HG02852 (cell line): ENCODE measurements around the gene LPGAT1.

ENCODE experiments used
- ATAC-seq: cut with Tn5 transposase; IDR thresholded peaks from one replicate; pipeline ENCODE4 v1.9.1; 2021; ENCODE audit warnings: mild to moderate bottlenecking, moderate library complexity; ENCODE audit not compliant: unreplicated experiment

LPGAT1 gene

DNA sequence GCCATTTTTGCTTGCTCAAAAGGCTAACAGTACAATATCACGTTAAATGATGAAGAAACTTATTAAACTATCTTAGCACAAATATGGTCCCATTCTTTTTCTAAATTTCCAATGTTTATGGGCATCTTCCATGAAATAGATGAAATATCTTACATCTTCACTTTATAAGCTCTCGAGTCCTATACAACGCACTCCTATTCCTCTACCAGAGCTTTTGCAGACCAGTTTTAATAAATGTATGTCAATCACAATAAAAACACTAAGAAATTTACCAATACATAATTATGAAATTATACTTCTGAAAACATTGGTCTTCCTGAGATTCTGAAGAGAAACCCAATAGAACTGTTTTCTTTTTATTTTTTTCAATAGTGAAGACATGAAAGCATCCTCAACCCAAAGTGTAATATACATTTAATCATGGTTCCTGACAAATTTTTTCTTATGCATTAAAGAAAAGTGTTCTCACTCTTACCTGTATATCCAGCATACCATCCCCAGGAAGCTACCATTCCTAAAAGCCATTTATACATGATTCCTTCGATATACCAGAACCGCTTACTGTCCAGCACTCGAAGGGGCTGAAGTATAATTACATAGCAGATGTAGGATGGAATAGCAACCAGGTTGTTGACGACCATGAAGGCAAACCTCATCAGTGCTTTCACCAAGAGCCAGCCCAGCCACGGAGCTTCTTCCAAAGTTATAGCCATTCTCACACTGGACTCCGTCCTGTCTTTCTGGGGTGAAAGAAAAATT, 1.8 kb downstream of the LPGAT1 start:
- ATAC-seq = no peak

GRCh38 chr1:211827051-211827450, 3.5 kb downstream of the LPGAT1 start:
- ATAC-seq = no peak

DNA sequence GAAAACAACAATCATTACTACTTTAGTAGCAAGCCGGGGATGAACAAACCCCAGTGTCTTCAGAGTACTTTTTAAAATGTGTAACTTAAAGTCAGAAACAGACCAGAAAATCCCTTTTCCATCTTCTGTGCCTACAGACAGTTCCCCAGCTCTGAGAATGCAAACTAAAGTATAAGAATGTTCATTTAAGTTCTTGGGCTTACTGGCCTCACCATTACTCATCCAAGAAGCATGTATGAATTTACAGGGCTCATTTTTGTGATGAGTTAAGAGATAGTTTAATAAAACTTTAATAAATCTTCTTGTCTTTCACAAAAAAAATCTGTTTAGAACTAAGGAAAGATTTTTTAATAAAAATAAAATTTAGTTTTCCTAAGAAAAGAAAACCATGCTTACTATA, 4.6 kb downstream of the LPGAT1 start:
- no peak for ATAC-seq

DNA sequence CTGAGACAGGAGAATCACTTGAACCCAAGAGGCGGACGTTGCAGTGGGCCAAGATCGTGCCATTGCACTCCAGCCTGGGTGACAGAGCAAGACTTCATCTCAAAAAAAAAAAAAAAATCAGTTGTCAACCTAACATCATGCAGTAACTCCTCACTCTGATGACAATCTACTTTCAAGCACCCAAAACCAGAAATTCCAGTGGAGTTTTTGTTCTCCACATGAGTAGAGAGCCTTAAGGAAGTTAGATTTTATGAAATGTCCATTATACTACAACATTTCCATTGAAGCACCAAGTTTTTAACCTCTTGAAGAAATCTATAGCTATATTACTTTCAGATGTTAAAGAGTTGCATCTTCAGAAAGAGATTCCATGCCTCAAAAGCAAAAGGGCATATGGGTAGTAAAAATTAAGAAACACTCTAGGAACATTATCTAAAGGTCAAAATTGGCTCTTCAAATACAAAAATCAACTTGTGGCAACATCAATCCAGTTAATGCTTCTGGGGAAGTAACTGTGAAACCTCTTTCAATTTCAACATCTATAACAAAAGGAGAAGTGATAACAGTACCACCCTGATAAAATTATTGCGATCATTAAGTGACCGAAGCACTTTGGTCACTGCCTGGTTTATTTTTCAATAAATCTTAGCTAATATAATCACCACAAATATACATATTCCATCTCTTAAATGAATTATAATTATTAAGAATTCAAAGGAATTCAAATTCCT, 7.7 kb downstream of the LPGAT1 start:
- ATAC-seq = no peak

DNA sequence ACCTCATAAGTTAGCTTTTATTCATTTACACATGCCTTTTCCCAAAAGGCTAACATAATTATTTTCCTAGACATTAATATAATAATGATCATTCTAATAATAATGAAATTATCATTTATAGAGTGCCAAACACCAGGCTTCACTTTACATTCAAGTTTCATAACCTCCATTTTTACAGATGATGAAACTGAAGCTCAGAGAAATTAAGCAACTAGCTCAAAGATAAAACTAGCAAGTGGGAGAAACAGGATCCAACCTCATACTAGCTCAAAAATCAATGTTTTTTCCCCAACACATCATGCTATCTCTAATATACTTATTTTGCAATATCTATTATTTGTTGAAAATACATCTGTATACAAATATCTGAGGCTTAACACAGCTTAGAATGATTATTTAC, 14.0 kb downstream of the LPGAT1 start:
- ATAC-seq = no peak

GRCh38 chr1:211814313-211814712, 16.2 kb downstream of the LPGAT1 start:
- no peak for ATAC-seq

DNA sequence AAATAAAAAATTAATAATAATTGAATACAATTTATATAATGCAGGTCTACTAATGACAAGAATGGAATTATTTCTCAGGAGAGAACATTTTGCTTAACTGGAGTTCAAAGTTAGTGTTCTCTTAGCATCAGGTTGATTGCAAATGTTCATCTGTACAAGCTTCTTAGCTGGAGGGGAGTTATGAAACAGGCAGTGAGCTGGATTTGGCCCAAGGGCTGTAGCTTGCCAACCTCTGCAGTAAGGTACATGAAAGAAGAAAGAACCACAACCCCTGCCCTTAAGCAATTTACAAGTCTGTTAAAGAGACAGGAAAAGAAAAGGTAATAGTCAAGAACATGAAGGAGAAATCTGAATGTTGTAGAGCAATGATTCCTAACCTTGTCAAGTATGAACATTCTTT, 17.0 kb downstream of the LPGAT1 start:
- no peak for ATAC-seq

DNA sequence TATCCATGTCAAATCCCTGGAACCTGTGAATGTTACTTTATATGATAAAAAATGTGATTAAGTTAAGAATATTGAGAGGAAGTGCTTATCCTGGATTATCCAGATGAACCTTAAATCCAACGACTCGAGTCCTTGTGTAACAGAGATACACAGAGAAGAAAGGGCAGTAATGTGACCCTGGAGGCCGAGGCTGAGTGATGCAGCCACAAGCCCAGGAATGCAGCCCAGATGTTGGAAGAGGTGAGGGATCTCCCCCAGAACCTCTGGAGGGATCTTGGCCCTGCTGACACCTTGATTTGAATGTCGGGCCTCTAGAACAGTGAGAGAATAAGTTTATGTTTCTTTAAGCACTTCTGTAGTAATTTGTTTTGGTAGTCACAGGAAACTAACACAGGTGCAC, 18.0 kb downstream of the LPGAT1 start:
- ATAC-seq = no peak

DNA sequence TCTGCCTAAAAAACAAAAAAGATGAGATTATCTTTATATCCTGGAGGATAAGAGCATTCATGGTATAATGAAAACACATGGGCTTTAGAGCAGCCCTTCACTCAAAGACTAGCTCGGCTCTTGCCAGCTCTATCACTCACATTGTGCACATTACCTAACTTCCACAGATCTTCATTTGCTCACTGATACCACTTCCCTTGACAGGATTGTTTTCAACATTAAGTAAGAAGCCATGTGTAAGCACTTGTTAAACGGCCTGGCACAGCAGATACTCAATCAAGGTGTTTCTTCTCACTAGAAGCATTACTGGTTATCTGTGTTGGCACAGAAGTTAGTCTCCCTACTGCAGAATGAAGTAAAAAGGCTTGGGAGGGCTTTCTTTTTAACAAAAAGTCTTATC, 18.7 kb downstream of the LPGAT1 start:
- ATAC-seq = no peak

DNA sequence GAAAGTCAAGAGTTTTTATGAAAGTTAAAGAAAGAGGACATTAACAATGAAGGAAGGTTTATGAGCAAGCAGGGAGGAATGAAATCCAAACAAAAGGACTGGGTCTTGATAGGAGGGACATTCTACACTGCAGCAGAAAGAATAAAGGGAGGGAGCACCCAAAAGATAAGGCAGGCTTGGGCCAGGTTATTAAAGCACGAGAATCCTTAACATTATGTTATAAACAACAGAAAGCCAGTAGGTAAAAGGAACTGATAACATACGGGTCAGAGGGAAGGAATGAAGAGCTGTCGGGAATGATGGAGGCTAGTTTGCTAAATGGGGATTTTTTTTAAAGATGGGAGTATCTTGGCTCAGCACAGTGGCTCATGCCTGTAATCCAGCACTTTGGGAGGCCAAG, 19.4 kb downstream of the LPGAT1 start:
- ATAC-seq = no peak

GRCh38 chr1:211808475-211808874, 22.1 kb downstream of the LPGAT1 start:
- no peak for ATAC-seq

GRCh38 chr1:211804915-211805314, 25.6 kb downstream of the LPGAT1 start:
- no peak for ATAC-seq

- ATAC-seq = no peak
Measured at GRCh38 chr1:211800925-211801607, 29.5 kb downstream of the LPGAT1 start.

DNA sequence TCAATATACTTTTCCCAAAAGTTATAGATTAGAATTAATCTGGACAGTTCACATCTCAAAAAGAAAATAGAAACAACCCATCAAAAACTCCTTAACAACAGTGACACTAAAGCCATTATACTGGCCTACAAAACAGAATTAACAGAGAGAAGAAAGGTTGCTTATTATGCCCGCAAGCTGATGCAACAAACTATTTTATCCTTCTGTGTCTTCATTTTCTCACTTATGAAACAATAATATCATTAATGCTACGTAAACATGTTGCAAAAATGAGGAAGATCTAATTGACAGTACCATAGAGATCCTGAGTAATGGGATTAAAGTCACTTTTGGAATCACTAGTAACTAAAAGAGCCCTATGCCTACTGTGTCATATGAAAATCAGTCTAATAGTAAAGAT, 32.6 kb downstream of the LPGAT1 start:
- ATAC-seq = no peak

GRCh38 chr1:211791979-211792378, 38.6 kb downstream of the LPGAT1 start:
- ATAC-seq = no peak

- ATAC-seq = no peak
Measured at GRCh38 chr1:211789641-211790464, 40.7 kb downstream of the LPGAT1 start.

- ATAC-seq = no peak
Measured at GRCh38 chr1:211788626-211789025, 41.9 kb downstream of the LPGAT1 start.

- ATAC-seq = no peak
Measured at GRCh38 chr1:211783897-211784296, 46.7 kb downstream of the LPGAT1 start.

DNA sequence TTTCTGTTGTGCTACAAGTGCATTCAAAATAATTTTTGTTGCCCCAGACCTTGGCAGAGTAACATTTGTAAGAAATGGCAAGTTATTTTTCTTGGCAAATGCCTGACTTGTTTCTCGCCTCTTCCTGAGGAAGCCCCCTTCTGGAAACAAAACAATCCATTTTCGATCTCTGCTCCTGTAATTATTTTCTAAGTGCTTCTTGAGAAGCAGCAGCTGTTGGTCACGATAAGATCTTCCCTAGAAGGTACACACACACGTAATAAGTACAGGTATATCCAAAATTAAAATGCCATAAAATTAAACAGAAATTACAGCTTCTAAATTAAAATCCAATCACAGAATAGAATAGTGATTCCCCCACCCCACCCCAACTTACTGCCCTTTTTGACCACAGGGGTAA, 47.3 kb downstream of the LPGAT1 start:
- no peak for ATAC-seq

- ATAC-seq = no peak
Measured at GRCh38 chr1:211781260-211781659, 49.3 kb downstream of the LPGAT1 start.

DNA sequence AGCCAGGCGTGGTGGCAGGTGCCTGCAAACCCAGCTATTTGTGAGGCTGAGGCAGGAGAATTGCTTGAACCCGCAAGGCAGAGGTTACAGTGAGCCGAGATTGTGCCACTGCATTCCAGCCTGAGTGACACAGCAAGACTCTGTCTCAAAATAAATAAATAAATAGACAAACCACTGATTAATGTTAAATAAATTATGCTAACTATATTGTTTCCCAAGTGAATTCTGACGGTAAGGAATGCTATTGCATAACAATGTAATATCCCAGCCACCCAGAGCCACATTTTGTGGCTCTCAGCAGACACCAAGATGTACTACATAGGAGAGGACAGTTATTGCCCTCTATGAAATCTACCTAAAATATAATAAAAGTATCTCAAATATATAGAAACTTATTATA, 55.4 kb downstream of the LPGAT1 start:
- ATAC-seq = no peak
